ENCODE results near the gene RRP15. TPM values are rescaled to one million over a fixed set of nuclear protein-coding genes. Genes with fewer than 3 reads are reported as not detected.

RRP15 gene
- total RNA-seq, 1 experiment from 2014 or later: 36.0 TPM

- ATAC-seq (peak; percentile 48), DNase-seq (ENCODE audit: low spot score) (peak; percentile 20)
- peak overlapping the region; percentile 94 for H3K27ac Mint-ChIP-seq
- H3K4me1 Mint-ChIP-seq: peaks cover 16% of the 10 kb centered on the region
- H3K9me3 Mint-ChIP-seq: peaks cover 19% of the 10 kb centered on the region
- CTCF ChIA-PET: interaction anchor here (1.1 to 1.3 kb wide), 4 partner anchors 15 to 33 kb away, joined by 3 to 4 read pairs (median 4); no protein-coding TSS in a partner anchor
- H3K36me3 Mint-ChIP-seq: peaks cover 9% of the 10 kb centered on the region; the same call in 1 of the 2 replicates
- H3K4me3 Mint-ChIP-seq: peak overlapping the region; percentile 96
- POLR2A ChIA-PET: interaction anchor here (1.2 to 1.5 kb wide), 2 partner anchors 17 to 25 kb away, joined by 5 read pairs; no protein-coding TSS in a partner anchor
- 0 out of 2 replicates have a peak, but pooled peaks have one; percentile 5 for TF ChIP-seq USF1 (CRISPR knock-in tag; IDR thresholded peaks at IDR 0.05)
- TF ChIP-seq JUN (CRISPR knock-in tag; IDR thresholded peaks at IDR 0.05): no peak
- TF ChIP-seq FOXJ3 (CRISPR knock-in tag; IDR thresholded peaks at IDR 0.05; ENCODE audit: borderline replicate concordance): no peak
- peaks cover 5% of the 10 kb centered on the region for H3K27me3 Mint-ChIP-seq (ENCODE audit: low read depth)
These were observed 646 bp upstream of the RRP15 start for GRCh38 chr1:218284377-218284916.

- DNase-seq (ENCODE audit: low spot score) (no peak), ATAC-seq (no peak)
- Mint-ChIP-seq H3K27me3 (ENCODE audit: low read depth) (no peaks in the 10 kb centered on the region), H3K4me1 (peaks cover 43% of the 10 kb centered on the region), H3K27ac (peak overlapping the region; percentile 29; the same call in 1 of the 2 replicates), H3K36me3 (peaks cover 9% of the 10 kb centered on the region), H3K4me3 (no peak overlapping the region), H3K9me3 (no peaks in the 10 kb centered on the region)
- TF ChIP-seq MXD4 (CRISPR knock-in tag; IDR thresholded peaks at IDR 0.05; ENCODE audit: borderline replicate concordance) (no peak), CTCF (IDR thresholded peaks at IDR 0.05) (no peak), NFE2L1 (CRISPR knock-in tag; IDR thresholded peaks at IDR 0.05) (no peak), JUN (CRISPR knock-in tag; IDR thresholded peaks at IDR 0.05) (no peak), ZNF396 (CRISPR knock-in tag; IDR thresholded peaks at IDR 0.05; ENCODE audit: borderline replicate concordance) (no peak), SMAD3 (CRISPR knock-in tag; IDR thresholded peaks at IDR 0.05; ENCODE audit: borderline replicate concordance) (no peak)
- ChIA-PET POLR2A (no interaction called here), CTCF (no interaction called here)
These were observed 7.4 kb downstream of the RRP15 start for GRCh38 chr1:218292515-218292914.

GRCh38 chr1:218294546-218294945 lies 9.5 kb downstream of the RRP15 start:
- H3K4me1 Mint-ChIP-seq: peaks cover 63% of the 10 kb centered on the region
- H3K27ac Mint-ChIP-seq: peak overlapping the region; percentile 41; the same call in 1 of the 2 replicates
- no peaks in the 10 kb centered on the region for H3K27me3 Mint-ChIP-seq (ENCODE audit: low read depth)
- no peaks in the 10 kb centered on the region for H3K9me3 Mint-ChIP-seq
- ATAC-seq: no peak
- DNase-seq (ENCODE audit: low spot score): no peak
- peaks cover 9% of the 10 kb centered on the region for H3K36me3 Mint-ChIP-seq
- POLR2A ChIA-PET: no interaction called here
- H3K4me3 Mint-ChIP-seq: no peak overlapping the region
- CTCF ChIA-PET: no interaction called here
- TF ChIP-seq NFE2L1 (CRISPR knock-in tag; IDR thresholded peaks at IDR 0.05): no peak
- no peak for TF ChIP-seq CTCF (IDR thresholded peaks at IDR 0.05)
- no peak for TF ChIP-seq SOX15 (CRISPR knock-in tag; IDR thresholded peaks at IDR 0.05)
- no peak for TF ChIP-seq SP1 (CRISPR knock-in tag; conservative IDR thresholded peaks at IDR 0.05)
- no peak for TF ChIP-seq GRHL2 (CRISPR knock-in tag; IDR thresholded peaks at IDR 0.05; ENCODE audit: insufficient replicate concordance, severe bottlenecking)
- TF ChIP-seq ZNF232 (CRISPR knock-in tag; IDR thresholded peaks at IDR 0.05): no peak
- no peak for TF ChIP-seq CBFB (CRISPR knock-in tag; IDR thresholded peaks at IDR 0.05; ENCODE audit: low read depth)
- no peak for TF ChIP-seq TEAD4 (CRISPR knock-in tag; IDR thresholded peaks at IDR 0.05)
- TF ChIP-seq CREM (CRISPR knock-in tag; IDR thresholded peaks at IDR 0.05): no peak
- no peak for TF ChIP-seq AFF4 (CRISPR knock-in tag; IDR thresholded peaks at IDR 0.05; ENCODE audit: borderline replicate concordance)
- no peak for TF ChIP-seq ZNF138 (CRISPR knock-in tag; conservative IDR thresholded peaks at IDR 0.05)
- no peak for TF ChIP-seq ZNF671 (CRISPR knock-in tag; IDR thresholded peaks at IDR 0.05)
- no peak for TF ChIP-seq ZNF423 (CRISPR knock-in tag; IDR thresholded peaks at IDR 0.05)
- TF ChIP-seq E2F5 (CRISPR knock-in tag; IDR thresholded peaks at IDR 0.05): no peak

Measured in WTC11 (cell line).